Right atrium auricular region (tissue), 2 donors: ENCODE data around the gene TCF7L2. TPM values are rescaled to one million over a fixed set of nuclear protein-coding genes. Genes with fewer than 3 reads are reported as not detected.

Experiments used
- DNase-seq: peaks from one replicate; pipeline ENCODE4 v3.0.0-alpha.2; 2019; ENCODE audit warnings: low spot score
- H3K27ac ChIP-seq, 2 donors: fragments of 200-600 bp; sonication (generic); 1 replicate in 1 of 2; 2 replicates in 1 of 2; pipeline ENCODE4 v1.5.1; 2016 to 2019
- H3K27me3 ChIP-seq, 2 donors: fragments of 200-600 bp; sonication (generic); one replicate each; pipeline versions ENCODE4 v1.5.1 to v1.6.0; 2017 to 2019
- H3K36me3 ChIP-seq: fragments of 200-600 bp; sonication (generic); one replicate; pipeline ENCODE4 v1.5.1; 2016
- H3K4me1 ChIP-seq, 2 donors: fragments of 200-600 bp; sonication (generic); one replicate each; pipeline versions ENCODE4 v1.5.1 to v1.6.0; 2017 to 2019
- H3K4me3 ChIP-seq, 2 donors: fragments of 200-600 bp; sonication (generic); 1 replicate in 1 of 2; 2 replicates in 1 of 2; pipeline ENCODE4 v1.5.1; 2017 to 2019; ENCODE audit warnings: mild to moderate bottlenecking in 1 of 2, moderate library complexity in 1 of 2
- H3K9me3 ChIP-seq, 2 donors: fragments of 200-600 bp; sonication (generic); one replicate each; pipeline ENCODE4 v1.5.1; 2019
- CTCF ChIP-seq, 2 donors: fragments of 200-600 bp; sonication (generic); IDR thresholded peaks; one replicate each; pipeline ENCODE4 v1.5.1; 2019; ENCODE audit warnings: antibody characterized with exemption in 2 of 2
- total RNA-seq, 2 donors: library from RNA; depleted of rRNA; stranded (reverse); fragments of >200 nt; gene quantifications; one replicate each; pipeline ENCODE4 v1.1.0, GENCODE V29; 2016

TCF7L2 gene
- total RNA-seq, 2 donors from 2014 or later: 8.5 to 11.3 TPM

GRCh38 chr10:113045147-113046055 lies 95.4 kb downstream of the TCF7L2 start:
- TF ChIP-seq CTCF (IDR thresholded peaks at IDR 0.05): no peak
- no peaks in the 10 kb centered on the region for H3K9me3 ChIP-seq
- H3K27me3 ChIP-seq: no peaks in the 10 kb centered on the region
- H3K4me1 ChIP-seq: peaks cover 0 to 35% of the 10 kb centered on the region in 2 donors
- no peaks in the 10 kb centered on the region for H3K36me3 ChIP-seq
- no peak overlapping the region for H3K27ac ChIP-seq
- no peak for DNase-seq
- H3K4me3 ChIP-seq: no peak overlapping the region

GRCh38 chr10:113047151-113047550 lies 97.1 kb downstream of the TCF7L2 start:
- H3K9me3 ChIP-seq: no peaks in the 10 kb centered on the region
- no peak for TF ChIP-seq CTCF (IDR thresholded peaks at IDR 0.05)
- H3K36me3 ChIP-seq: no peaks in the 10 kb centered on the region
- H3K27me3 ChIP-seq: no peaks in the 10 kb centered on the region
- H3K27ac ChIP-seq: peak overlapping the region; percentile 11 to 23
- H3K4me3 ChIP-seq: no peak overlapping the region
- H3K4me1 ChIP-seq: peaks cover 0 to 43% of the 10 kb centered on the region in 2 donors
- DNase-seq: no peak

GRCh38 chr10:113047605-113047962 lies 97.5 kb downstream of the TCF7L2 start:
- no peak overlapping the region for H3K4me3 ChIP-seq
- TF ChIP-seq CTCF (IDR thresholded peaks at IDR 0.05): no peak

GRCh38 chr10:113047963-113048781 lies 98.1 kb downstream of the TCF7L2 start:
- TF ChIP-seq CTCF (IDR thresholded peaks at IDR 0.05): no peak
- H3K4me3 ChIP-seq: no peak overlapping the region
- no peaks in the 10 kb centered on the region for H3K27me3 ChIP-seq
- H3K4me1 ChIP-seq: peaks cover 0 to 45% of the 10 kb centered on the region in 2 donors
- H3K27ac ChIP-seq: peak overlapping the region; percentile 11 to 23
- DNase-seq: no peak
- H3K9me3 ChIP-seq: no peaks in the 10 kb centered on the region
- H3K36me3 ChIP-seq: no peaks in the 10 kb centered on the region

More at GRCh38 chr10:113047605-113047962, 97.5 kb downstream of the TCF7L2 start:
- Histone ChIP-seq H3K4me1 (peaks cover 0 to 43% of the 10 kb centered on the region in 2 donors), H3K27ac (peak overlapping the region; percentile 11 to 23), H3K27me3 (no peaks in the 10 kb centered on the region), H3K9me3 (no peaks in the 10 kb centered on the region), H3K36me3 (no peaks in the 10 kb centered on the region)
- no peak for DNase-seq

- Histone ChIP-seq H3K9me3 (no peaks in the 10 kb centered on the region), H3K27ac (no peak overlapping the region), H3K4me3 (no peak overlapping the region), H3K27me3 (no peaks in the 10 kb centered on the region), H3K4me1 (peaks cover 0 to 55% of the 10 kb centered on the region in 2 donors), H3K36me3 (no peaks in the 10 kb centered on the region)
- no peak for DNase-seq
- TF ChIP-seq CTCF (IDR thresholded peaks at IDR 0.05): no peak
Observed at GRCh38 chr10:113049881-113050280, 99.8 kb downstream of the TCF7L2 start.
